H1 (cell line): ENCODE measurements around the gene NECTIN2. TPM values are rescaled to one million over a fixed set of nuclear protein-coding genes. Genes with fewer than 3 reads are reported as not detected.

Experiments used
- CTCF ChIA-PET: fragments of 300-600 bp; sonication (Branson Sonifier 250); formaldehyde crosslinking; loops from one replicate; lab custom pipeline; 2021; ENCODE audit not compliant: partially characterized antibody; lab: Charles Lee
- POLR2A ChIA-PET: fragments of 300-600 bp; sonication (Branson Sonifier 250); formaldehyde crosslinking; loops from one replicate; lab custom pipeline; 2021; ENCODE audit warnings: inconsistent platforms; ENCODE audit not compliant: partially characterized antibody; lab: Charles Lee
- DNase-seq, 2 experiments: peaks; one replicate each; pipeline versions ENCODE4 v3.0.0 to v3.0.0-alpha.2; 2010 to 2022; ENCODE audit warnings: low spot score in 2 of 2, low read depth in 1 of 2, mixed read lengths in 1 of 2
- FAIRE-seq: peaks from 2 replicates; lab custom pipeline; 2011; peaks lifted over from hg19 to GRCh38; lab: Jason Lieb, UNC
- H2AFZ ChIP-seq: 2 replicates; pipeline ENCODE4 v1.8.1; 2012; ENCODE audit warnings: low read length, inconsistent platforms
- H2AK5ac ChIP-seq: 2 replicates; pipeline ENCODE4 v1.6.1; 2013; ENCODE audit warnings: low read depth, low read length
- H2BK120ac ChIP-seq: replicated peaks from 2 replicates; pipeline ENCODE3; 2013; ENCODE audit warnings: low read depth, low read length, inconsistent platforms
- H2BK12ac ChIP-seq: 2 replicates; pipeline ENCODE4 v1.6.1; 2013; ENCODE audit warnings: low read depth, low read length
- H2BK15ac ChIP-seq: 2 replicates; pipeline ENCODE4 v1.6.1; 2013; ENCODE audit warnings: low read length
- H2BK20ac ChIP-seq: 2 replicates; pipeline ENCODE4 v1.6.1; 2013; ENCODE audit warnings: low read length
- H2BK5ac ChIP-seq: 2 replicates; pipeline ENCODE4 v1.6.1; 2013; ENCODE audit warnings: low read depth, low read length
- H3K14ac ChIP-seq: 2 replicates; pipeline ENCODE4 v1.6.1; 2013; ENCODE audit warnings: inconsistent platforms; ENCODE audit not compliant: insufficient read length
- H3K18ac ChIP-seq: 2 replicates; pipeline ENCODE4 v1.6.1; 2013; ENCODE audit warnings: low read length; ENCODE audit errors: extremely low read depth
- H3K23ac ChIP-seq: 2 replicates; pipeline ENCODE4 v1.6.1; 2013; ENCODE audit warnings: inconsistent platforms; ENCODE audit not compliant: insufficient read length
- H3K23me2 ChIP-seq: 2 replicates; pipeline ENCODE4 v1.6.1; 2013; ENCODE audit warnings: low read depth, low read length
- H3K27ac ChIP-seq: 2 replicates; pipeline ENCODE4 v1.6.1; 2011; ENCODE audit warnings: low read depth, low read length, inconsistent platforms
- H3K27me3 ChIP-seq, 4 experiments: replicated peaks in 1 of 4; 1 replicate in 1 of 4; 2 replicates in 3 of 4; pipeline versions ENCODE4 v1.6.1 to v1.8.1; 2011 to 2013; ENCODE audit warnings: low read length in 3 of 4, mild to moderate bottlenecking in 3 of 4, inconsistent platforms in 2 of 4, mixed read lengths in 2 of 4, moderate library complexity in 1 of 4; ENCODE audit not compliant: control insufficient read depth in 3 of 4, insufficient read depth in 3 of 4; ENCODE audit errors: extremely low read depth in 1 of 4
- H3K36me3 ChIP-seq, 4 experiments: 2 replicates each; pipeline versions ENCODE4 v1.6.1 to v1.8.1; 2011 to 2013; ENCODE audit warnings: mild to moderate bottlenecking in 4 of 4, low read length in 3 of 4, moderate library complexity in 2 of 4, control low read depth in 1 of 4, inconsistent platforms in 1 of 4; ENCODE audit not compliant: insufficient read depth in 4 of 4, control insufficient read depth in 2 of 4
- H3K4ac ChIP-seq: replicated peaks from 2 replicates; pipeline ENCODE3; 2013; ENCODE audit warnings: low read length, low read depth, mixed read lengths, inconsistent platforms; ENCODE audit not compliant: insufficient read length
- H3K4me1 ChIP-seq, 4 experiments: replicated peaks in 1 of 4; 1 replicate in 1 of 4; 2 replicates in 3 of 4; pipeline versions ENCODE4 v1.6.1 to v1.8.1; 2011 to 2013; ENCODE audit warnings: low read length in 3 of 4, inconsistent platforms in 2 of 4, mixed read lengths in 1 of 4; ENCODE audit not compliant: insufficient read depth in 4 of 4, control insufficient read depth in 3 of 4
- H3K4me2 ChIP-seq, 2 experiments: 2 replicates each; pipeline versions ENCODE4 v1.6.1 to v1.8.1; 2011 to 2013; ENCODE audit warnings: low read depth in 2 of 2, low read length in 2 of 2, control low read depth in 1 of 2, inconsistent platforms in 1 of 2, mild to moderate bottlenecking in 1 of 2; ENCODE audit not compliant: insufficient read depth in 1 of 2
- H3K4me3 ChIP-seq, 4 experiments: fragments of 200-600, 300-600 bp in 1 of 4; sonication (generic), shearing (Covaris generic), sonication (Bioruptor Twin) in 1 of 4; 2 replicates each; pipeline versions ENCODE4 v1.5.1 to v1.8.1; 2011 to 2016; ENCODE audit warnings: low read length in 4 of 4, low read depth in 3 of 4, control low read depth in 2 of 4, inconsistent platforms in 2 of 4, mild to moderate bottlenecking in 2 of 4, mixed read lengths in 1 of 4, moderate library complexity in 1 of 4; ENCODE audit not compliant: insufficient read depth in 2 of 4; ENCODE audit errors: extremely low read depth in 1 of 4
- H3K56ac ChIP-seq: replicated peaks from 2 replicates; pipeline ENCODE3; 2013; ENCODE audit warnings: low read depth, mild to moderate bottlenecking, mixed read lengths, low read length, inconsistent platforms; ENCODE audit not compliant: insufficient read length
- H3K79me1 ChIP-seq: 2 replicates; pipeline ENCODE4 v1.6.1; 2013; ENCODE audit warnings: low read depth, low read length, control low read depth
- H3K79me2 ChIP-seq, 2 experiments: 2 replicates each; pipeline versions ENCODE4 v1.6.1 to v1.8.1; 2012 to 2013; ENCODE audit warnings: low read length in 2 of 2, mild to moderate bottlenecking in 2 of 2, inconsistent platforms in 1 of 2; ENCODE audit not compliant: insufficient read depth in 2 of 2, control insufficient read depth in 1 of 2
- H3K9ac ChIP-seq, 4 experiments: replicated peaks in 1 of 4; 1 replicate in 1 of 4; 2 replicates in 3 of 4; pipeline versions ENCODE4 v1.6.1 to v1.8.1; 2011 to 2013; ENCODE audit warnings: low read depth in 3 of 4, low read length in 3 of 4, control low read depth in 2 of 4, mild to moderate bottlenecking in 2 of 4, moderate library complexity in 2 of 4, inconsistent platforms in 1 of 4; ENCODE audit errors: extremely low read depth in 1 of 4
- H3K9me3 ChIP-seq, 2 experiments: 2 replicates each; pipeline versions ENCODE4 v1.6.1 to v1.8.1; 2012 to 2013; ENCODE audit warnings: mild to moderate bottlenecking in 2 of 2, moderate library complexity in 2 of 2, control low read depth in 1 of 2, inconsistent platforms in 1 of 2, low read depth in 1 of 2, low read length in 1 of 2, mixed read lengths in 1 of 2; ENCODE audit not compliant: insufficient read depth in 2 of 2
- H4K20me1 ChIP-seq, 2 experiments: replicated peaks in 1 of 2; 2 replicates each; pipeline versions ENCODE3 to v1.8.1; 2011 to 2013; ENCODE audit warnings: inconsistent platforms in 2 of 2, low read length in 2 of 2, mild to moderate bottlenecking in 1 of 2; ENCODE audit not compliant: insufficient read depth in 2 of 2, control insufficient read depth in 1 of 2
- H4K5ac ChIP-seq: 2 replicates; pipeline ENCODE4 v1.6.1; 2013; ENCODE audit warnings: low read length, low read depth, mixed read lengths, inconsistent platforms; ENCODE audit not compliant: insufficient read length
- H4K8ac ChIP-seq: 2 replicates; pipeline ENCODE4 v1.8.0; 2013; ENCODE audit warnings: mild to moderate bottlenecking, moderate library complexity, low read length, inconsistent platforms; ENCODE audit not compliant: insufficient read depth; ENCODE audit errors: extremely low read depth
- H4K91ac ChIP-seq: replicated peaks from 2 replicates; pipeline ENCODE3; 2013; ENCODE audit warnings: low read length, mixed read lengths, inconsistent platforms; ENCODE audit not compliant: insufficient read length
- CTCF ChIP-seq, 3 experiments: IDR thresholded peaks; 1 replicate in 2 of 3; 2 replicates in 1 of 3; pipeline versions ENCODE4 v1.5.1 to v1.6.1; 2011; ENCODE audit warnings: low read length in 3 of 3, mild to moderate bottlenecking in 3 of 3, inconsistent platforms in 2 of 3, low read depth in 1 of 3, moderate library complexity in 1 of 3; ENCODE audit not compliant: insufficient read depth in 1 of 3; ENCODE audit errors: control extremely low read depth in 1 of 3
- MAX ChIP-seq: IDR thresholded peaks from 2 replicates; pipeline ENCODE4 v1.6.1; 2012; ENCODE audit warnings: inconsistent platforms
- SIN3A ChIP-seq, 2 experiments: IDR thresholded peaks in 1 of 2; conservative IDR thresholded peaks in 1 of 2; 2 replicates each; pipeline ENCODE4 v1.6.1; 2011 to 2012; ENCODE audit warnings: low read length in 2 of 2, improper control_type of control experiment in 1 of 2, low read depth in 1 of 2, mild to moderate bottlenecking in 1 of 2
- SP1 ChIP-seq: IDR thresholded peaks from 2 replicates; pipeline ENCODE4 v1.6.1; 2011; ENCODE audit warnings: low read depth, low read length
- TAF7 ChIP-seq: optimal IDR thresholded peaks from 2 replicates; pipeline ENCODE3; 2011; ENCODE audit warnings: low read depth, mild to moderate bottlenecking, inconsistent platforms, low read length, moderate library complexity, borderline replicate concordance
- ZNF274 ChIP-seq: IDR thresholded peaks from 2 replicates; pipeline ENCODE4 v1.7.0; 2012; ENCODE audit warnings: low read length, borderline replicate concordance; ENCODE audit errors: extremely low read depth
- WGBS, 2 experiments: shearing (Covaris generic) in 1 of 2; methylation state at CpG; one replicate each; pipeline versions ENCODE4 v1.1.6 to v1.1.7; 2013 to 2015; ENCODE audit warnings: low lambda C conversion rate in 2 of 2, mixed read lengths in 2 of 2, inconsistent platforms in 1 of 2, low coverage in 1 of 2, missing lambda C conversion rate in 1 of 2; ENCODE audit not compliant: insufficient replicate concordance in 2 of 2, insufficient coverage in 1 of 2, insufficient read length in 1 of 2; ENCODE audit errors: extremely low coverage in 1 of 2, missing lambda C conversion rate in 1 of 2; 5-methylcytosine and 5-hydroxymethylcytosine counted together
- polyA plus RNA-seq, 7 experiments: library from polyadenylated mRNA; depleted of rRNA in 3 of 7; stranded (reverse) in 5 of 7; unstranded in 2 of 7; fragments of >200 nt in 5 of 7; fragments of 200-250 nt in 2 of 7; gene quantifications; 1 replicate in 5 of 7; 2 replicates in 1 of 7; 4 replicates in 1 of 7; pipeline versions ENCODE4 v1.2.1 to v1.2.3, GENCODE V29; 2011 to 2013; ENCODE audit warnings: missing spikeins in 2 of 7, mixed read lengths in 2 of 7
- total RNA-seq: library from RNA; stranded (reverse); fragmentation: NEBNext Ultra II Directional; extraction: Animal tissue kit (Norgen Biotek cat#: 25700); gene quantifications from 2 replicates; pipeline ENCODE4 v1.2.1, GENCODE V29; 2021

NECTIN2 gene
- total and polyA plus RNA-seq, 2 of the 8 experiments (the other 6 are each of a cell fraction or from before 2014, with no cell fraction given), result 184 to 237 TPM

- DNase-seq (peak; percentile 86 to 93), FAIRE-seq (no peak)
- peak within 1 kb of the TSS; percentile 87; the same call in 1 of the 2 replicates for H2AK5ac ChIP-seq
- peak within 1 kb of the TSS; percentile 92 for H4K91ac ChIP-seq
- peak within 1 kb of the TSS; percentile 76 to 85 for H3K4me2 ChIP-seq
- peak within 1 kb of the TSS; percentile 93 for H4K8ac ChIP-seq
- no peak within 1 kb of the TSS for H3K23ac ChIP-seq
- ChIA-PET CTCF (interaction anchor here (0.6 to 15.2 kb wide), 17 partner anchors 7 to 154 kb away, joined by 3 to 201 read pairs (median 4); partner anchors contain the start of gene CLPTM1), POLR2A (interaction anchor here (0.7 to 12.3 kb wide), 46 partner anchors 9 to 187 kb away, joined by 3 to 247 read pairs (median 4); partner anchors contain the start of genes APOC1, APOC2, BCAM and CLASRP)
- no peak within 1 kb of the TSS for H2BK20ac ChIP-seq
- H3K4me3 ChIP-seq, result peak within 1 kb of the TSS; percentile 82 to 98 (median 91)
- peak within 1 kb of the TSS; percentile 11 for H3K14ac ChIP-seq
- peak within 1 kb of the TSS; percentile 86 for H2BK120ac ChIP-seq
- H3K79me2 ChIP-seq, result peaks cover 0 to 11% of the 10 kb centered on the region in 2 experiments; a peak in 1 of 4 replicates
- H3K9ac ChIP-seq, result peak within 1 kb of the TSS; percentile 78 to 91 (median 86)
- WGBS, 2 experiments, result 2% methylated on average over 11 of the region's 20 CpGs; no CpG with 5 or more reads in 1 of the 2 experiments
- H3K18ac ChIP-seq, result peak within 1 kb of the TSS; percentile 89
- H3K36me3 ChIP-seq, result peaks cover 15 to 48% (median 35%) of the 10 kb centered on the region in 4 experiments; a peak in 7 of 8 replicates
- peak within 1 kb of the TSS; percentile 94 for H3K56ac ChIP-seq
- peaks cover 3% of the 10 kb centered on the region; the same call in 1 of the 2 replicates for H3K23me2 ChIP-seq
- no peaks in the 10 kb centered on the region for H3K9me3 ChIP-seq
- H3K4me1 ChIP-seq, result peaks cover 0 to 8% (median 7%) of the 10 kb centered on the region in 4 experiments; a peak in 6 of 7 replicates
- peak within 1 kb of the TSS; percentile 91 for H4K5ac ChIP-seq
- H3K79me1 ChIP-seq, result no peaks in the 10 kb centered on the region; the same call in 1 of the 2 replicates
- H2BK12ac ChIP-seq, result peak within 1 kb of the TSS; percentile 95; the same call in 1 of the 2 replicates
- peak within 1 kb of the TSS; percentile 87 for H3K27ac ChIP-seq
- no peaks in the 10 kb centered on the region for H3K27me3 ChIP-seq
- 0 out of 2 replicates have a peak within 1 kb of the TSS, but pooled peaks have one; percentile 21 for H2BK15ac ChIP-seq
- no peak within 1 kb of the TSS for H2AFZ ChIP-seq
- peak within 1 kb of the TSS; percentile 96 for H3K4ac ChIP-seq
- H4K20me1 ChIP-seq, result peaks cover 0 to 29% of the 10 kb centered on the region in 2 experiments
- H2BK5ac ChIP-seq, result peak within 1 kb of the TSS; percentile 90
- TF ChIP-seq TAF7, result peak; percentile 92
- TF ChIP-seq MAX, result peak; percentile 66
- TF ChIP-seq ZNF274, result no peak
- TF ChIP-seq SP1, result peak; percentile 59; the same call in 1 of the 2 replicates
- no peak for TF ChIP-seq CTCF (IDR thresholded peaks at IDR 0.05; ENCODE audit: control extremely low read depth in 1 of 3, insufficient read depth in 1 of 3, low read depth in 1 of 3, low read length in 3 of 3)
- TF ChIP-seq SIN3A (conservative IDR thresholded peaks at IDR 0.05 in 1 of 2, IDR thresholded peaks at IDR 0.05 in 1 of 2; ENCODE audit: low read depth in 1 of 2, low read length in 2 of 2), result 0 out of 4 replicates have a peak, but pooled peaks of 1 of the 2 experiments have one; percentile 69
Measured at GRCh38 chr19:44905437-44906160, 59.5 kb downstream of the NECTIN2 start, which contains the start of gene APOE. Gene APOE (plus strand): TSS chr19:44905796. CDS start chr19:44906625, 829 bp downstream.
